HepG2 (cell line): Measurements from ENCODE around the gene DCLK1. TPM values are rescaled to one million over a fixed set of nuclear protein-coding genes. Genes with fewer than 3 reads are reported as not detected.

Experiments used
- ATAC-seq: fragments of 200-7000 bp; cut with Tn5 transposase; 3 replicates; pipeline ENCODE4 v1.9.1; 2020; ENCODE audit warnings: mild to moderate bottlenecking, moderate library complexity
- BruUV-seq: library from RNA; stranded (reverse); fragments of 400-500 nt; replicated peaks from 2 replicates; lab custom pipeline; 2021; lab: Mats Ljungman, UMichigan
- CTCF ChIA-PET: fragments of 300-600 bp; formaldehyde crosslinking; extraction: SDS; loops from one replicate; lab custom pipeline; 2021; ENCODE audit warnings: low total read pairs, inconsistent platforms, low intra/inter-chr PET ratio; lab: Yijun Ruan, JAX
- POLR2A ChIA-PET: fragments of 350-600 bp; sonication (Branson Sonifier 250); formaldehyde crosslinking; loops from one replicate; lab custom pipeline; 2020; ENCODE audit warnings: antibody characterized with exemption, inconsistent platforms; lab: Yijun Ruan, JAX
- DNase-seq: peaks from one replicate; pipeline ENCODE4 v3.0.0-alpha.2; 2015; ENCODE audit warnings: low spot score
- FAIRE-seq: peaks from 3 replicates; lab custom pipeline; 2011; peaks lifted over from hg19 to GRCh38; lab: Jason Lieb, UNC
- H2AFZ ChIP-seq: one replicate; pipeline ENCODE4 v1.6.1; 2011; ENCODE audit warnings: low read length, inconsistent platforms
- H3K27ac ChIP-seq: fragments of 300-600 bp; 3 replicates; pipeline ENCODE4 v1.8.0; 2011; ENCODE audit warnings: mixed run types, mild to moderate bottlenecking, mixed read lengths, low read length, inconsistent platforms; ENCODE audit not compliant: insufficient read depth; ENCODE audit errors: extremely low read length
- H3K27me3 ChIP-seq, 2 experiments: fragments of 200-600 bp in 1 of 2; 2 replicates in 1 of 2; 3 replicates in 1 of 2; pipeline versions ENCODE4 v1.6.0 to v1.8.0; 2011; ENCODE audit warnings: low read length in 2 of 2, mild to moderate bottlenecking in 2 of 2, moderate library complexity in 2 of 2, inconsistent platforms in 1 of 2; ENCODE audit not compliant: insufficient read depth in 2 of 2, control insufficient read depth in 1 of 2
- H3K36me3 ChIP-seq, 2 experiments: fragments of 200-600 bp in 1 of 2; replicated peaks in 1 of 2; 2 replicates in 1 of 2; 3 replicates in 1 of 2; pipeline versions ENCODE4 v1.5.1 to v1.8.0; 2011; ENCODE audit warnings: low read length in 2 of 2, inconsistent platforms in 1 of 2; ENCODE audit not compliant: insufficient read depth in 2 of 2, control insufficient read depth in 1 of 2
- H3K4me1 ChIP-seq: 2 replicates; pipeline ENCODE4 v1.5.1; 2012; ENCODE audit warnings: low read length, inconsistent platforms; ENCODE audit not compliant: insufficient read depth
- H3K4me2 ChIP-seq: 2 replicates; pipeline ENCODE4 v1.6.0; 2011; ENCODE audit warnings: low read depth, low read length, inconsistent platforms
- H3K4me3 ChIP-seq, 3 experiments: fragments of 200-600 bp in 1 of 3; sonication (generic), shearing (Covaris generic) in 1 of 3; replicated peaks in 1 of 3; 2 replicates each; pipeline ENCODE4 v1.5.1; 2011 to 2016; ENCODE audit warnings: low read length in 3 of 3, inconsistent platforms in 2 of 3, low read depth in 2 of 3, mild to moderate bottlenecking in 2 of 3, control low read depth in 1 of 3, mixed read lengths in 1 of 3; ENCODE audit not compliant: insufficient read depth in 1 of 3
- H3K79me2 ChIP-seq: one replicate; pipeline ENCODE4 v1.6.1; 2011; ENCODE audit warnings: low read length, inconsistent platforms; ENCODE audit not compliant: insufficient read depth
- H3K9ac ChIP-seq: 2 replicates; pipeline ENCODE4 v1.6.0; 2011; ENCODE audit warnings: mild to moderate bottlenecking, low read depth, low read length, inconsistent platforms; ENCODE audit not compliant: insufficient read depth
- H3K9me3 ChIP-seq: 2 replicates; pipeline ENCODE4 v1.5.1; 2012; ENCODE audit warnings: mild to moderate bottlenecking, low read length
- H4K20me1 ChIP-seq: 2 replicates; pipeline ENCODE4 v1.6.0; 2011; ENCODE audit warnings: inconsistent platforms, mild to moderate bottlenecking, low read length, moderate library complexity; ENCODE audit not compliant: insufficient read depth
- FOXA3 ChIP-seq: IDR thresholded peaks from 2 replicates; pipeline ENCODE4 v1.6.1; 2016; ENCODE audit warnings: missing genetic modification reagents, missing compliant biosample characterization
- HNF4A ChIP-seq: sonication (generic); formaldehyde crosslinking; IDR thresholded peaks from 2 replicates; pipeline ENCODE4 v1.4.0; 2020; ENCODE audit warnings: missing genetic modification reagents
- HOXA5 ChIP-seq: sonication (generic); formaldehyde crosslinking; IDR thresholded peaks from 2 replicates; pipeline ENCODE4 v1.4.0; 2020; ENCODE audit warnings: missing genetic modification reagents
- HOXD1 ChIP-seq: sonication (generic); formaldehyde crosslinking; IDR thresholded peaks from 2 replicates; pipeline ENCODE4 v1.5.0; 2020; ENCODE audit warnings: missing genetic modification reagents
- IKZF1 ChIP-seq: fragments of 450-650 bp; IDR thresholded peaks from 2 replicates; pipeline ENCODE4 v1.7.1; 2016
- IRF2 ChIP-seq: IDR thresholded peaks from 2 replicates; pipeline ENCODE4 v1.6.1; 2018; ENCODE audit warnings: missing genetic modification reagents, missing compliant biosample characterization
- NFYB ChIP-seq: sonication (generic); formaldehyde crosslinking; IDR thresholded peaks from 2 replicates; pipeline ENCODE4 v1.4.0; 2020; ENCODE audit warnings: missing genetic modification reagents
- ZNF367 ChIP-seq: sonication (generic); formaldehyde crosslinking; IDR thresholded peaks from 2 replicates; pipeline ENCODE4 v1.4.0; 2020; ENCODE audit warnings: missing genetic modification reagents, borderline replicate concordance
- ZNF44 ChIP-seq: sonication (generic); formaldehyde crosslinking; IDR thresholded peaks from 2 replicates; pipeline ENCODE4 v1.5.1; 2020; ENCODE audit warnings: mild to moderate bottlenecking, missing genetic modification reagents
- ZNF773 ChIP-seq: sonication (generic); formaldehyde crosslinking; IDR thresholded peaks from 2 replicates; pipeline ENCODE4 v1.4.0; 2020; ENCODE audit warnings: missing genetic modification reagents, borderline replicate concordance
- WGBS: methylation state at CpG from one replicate; pipeline ENCODE4 v1.1.6; 2017; ENCODE audit warnings: low lambda C conversion rate; 5-methylcytosine and 5-hydroxymethylcytosine counted together
- in situ Hi-C: cut with HindIII; loops from 2 replicates; pipeline ENCODE4 v1.10.0; 2017; ENCODE audit warnings: low pct_unique_long_range_greater_than_20kb; ENCODE audit not compliant: extremely low pct_ligation_motif_present
- intact Hi-C: fragments of 100-400 bp; cut with micrococcal nuclease; formaldehyde crosslinking; loops from one replicate; pipeline ENCODE4 v1.10.0; 2022; ENCODE audit not compliant: unreplicated experiment
- polyA plus RNA-seq, 8 experiments: library from polyadenylated mRNA; depleted of rRNA in 3 of 8; stranded (reverse) in 7 of 8; unstranded in 1 of 8; fragments of >200 nt; fragmentation: Illumina TruSeq in 4 of 8; extraction: Trizol in 4 of 8; gene quantifications; 2 replicates each; pipeline versions ENCODE4 v1.2.1 to v1.2.3, GENCODE V29; 2011 to 2016; ENCODE audit warnings: low read depth in 4 of 8, missing spikeins in 1 of 8, mixed read lengths in 1 of 8; ENCODE audit not compliant: insufficient read depth in 1 of 8
- total RNA-seq, 5 experiments: library from RNA; depleted of rRNA; stranded (reverse); fragments of >200 nt; fragmentation: Illumina TruSeq; extraction: Trizol; gene quantifications; 2 replicates each; pipeline ENCODE4 v1.2.3, GENCODE V29; 2016; ENCODE audit warnings: low read depth in 1 of 5
- TF ChIP-seq, protein P1 (sequence below): sonication (generic); formaldehyde crosslinking; IDR thresholded peaks from 2 replicates; pipeline ENCODE4 v1.8.1; 2023; ENCODE audit warnings: mild to moderate bottlenecking, missing genetic modification reagents, borderline replicate concordance
- TF ChIP-seq, protein P2 (sequence below): sonication (generic); formaldehyde crosslinking; IDR thresholded peaks from 2 replicates; pipeline ENCODE4 v1.4.0; 2020; ENCODE audit warnings: missing genetic modification reagents, borderline replicate concordance
- TF ChIP-seq, protein P3 (sequence below): sonication (generic); IDR thresholded peaks from 2 replicates; pipeline ENCODE4 v1.6.1; 2016; ENCODE audit warnings: low read depth, borderline replicate concordance

DCLK1 gene
- total and polyA plus RNA-seq, 2 of the 13 experiments (the other 11 are each of a cell fraction or from before 2014, with no cell fraction given): not detected

DNA sequence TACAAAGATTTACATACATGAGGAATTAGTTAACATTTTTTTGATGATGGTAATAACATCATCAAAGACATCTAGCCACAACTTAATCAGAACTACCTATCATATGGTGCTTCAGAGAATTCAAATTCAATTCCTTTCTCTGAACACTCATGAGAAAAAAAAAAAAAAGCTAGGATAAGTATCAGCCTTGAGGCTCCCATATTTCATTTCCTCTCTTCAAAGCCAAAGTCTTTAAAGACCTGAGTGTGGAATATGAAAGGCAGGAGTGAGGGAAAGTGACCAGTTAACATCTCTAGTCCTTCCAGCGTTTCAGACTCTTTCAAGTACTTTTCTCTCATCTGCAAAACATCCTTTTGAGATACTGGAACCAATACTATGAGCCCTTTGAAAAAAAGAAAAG lies 137.5 kb downstream of the DCLK1 start:
- H4K20me1 ChIP-seq: no peaks in the 10 kb centered on the region
- H3K79me2 ChIP-seq: no peaks in the 10 kb centered on the region
- H3K27ac ChIP-seq: no peak overlapping the region
- intact Hi-C loops: no loop called here
- ChIA-PET POLR2A (no interaction called here), CTCF (no interaction called here)
- no peak overlapping the region for H3K9ac ChIP-seq
- 0% methylated on average over 1 of the region's 1 CpG for WGBS
- no peak overlapping the region for H2AFZ ChIP-seq
- H3K4me2 ChIP-seq: no peak overlapping the region
- no peaks in the 10 kb centered on the region for H3K9me3 ChIP-seq
- H3K4me3 ChIP-seq: no peak overlapping the region
- no peaks in the 10 kb centered on the region for H3K27me3 ChIP-seq
- in situ Hi-C loops: loop anchor here (25.0 kb wide), 1 partner anchor 744 kb away; no protein-coding TSS in a partner anchor
- no peak for FAIRE-seq
- no TSS peak for BruUV-seq
- ATAC-seq: no peak
- TF ChIP-seq IRF2 (CRISPR knock-in tag) (no peak), NFYB (CRISPR knock-in tag) (no peak)
- no peaks in the 10 kb centered on the region for H3K4me1 ChIP-seq
- DNase-seq: no peak
- no peaks in the 10 kb centered on the region for H3K36me3 ChIP-seq

DNA sequence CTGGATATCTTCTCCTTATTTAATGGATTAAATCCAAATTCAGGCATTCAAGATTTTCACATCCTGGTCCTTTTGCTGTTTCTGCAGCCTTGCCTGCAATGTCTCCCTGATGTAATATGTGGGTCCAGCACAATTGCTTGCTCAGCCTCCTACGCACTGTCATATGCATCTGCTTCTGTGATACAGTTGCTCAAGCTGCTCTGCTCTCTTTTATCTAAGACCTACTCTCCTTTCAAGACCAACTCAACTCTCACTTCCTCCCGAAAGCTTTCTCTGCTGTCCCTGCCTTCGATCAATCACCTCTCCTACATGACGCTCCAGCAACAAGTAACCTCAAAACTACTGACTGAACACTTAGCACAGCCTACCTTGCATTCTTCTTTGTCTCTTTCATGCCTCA lies 138.2 kb downstream of the DCLK1 start:
- ATAC-seq: no peak
- no TSS peak for BruUV-seq
- DNase-seq: no peak
- no peak for FAIRE-seq
- intact Hi-C loops (no loop called here), in situ Hi-C loops (loop anchor here (25.0 kb wide), 1 partner anchor 744 kb away; no protein-coding TSS in a partner anchor)
- H3K79me2 ChIP-seq: no peaks in the 10 kb centered on the region
- H3K9me3 ChIP-seq: no peaks in the 10 kb centered on the region
- H4K20me1 ChIP-seq: no peaks in the 10 kb centered on the region
- CTCF ChIA-PET: no interaction called here
- no peak overlapping the region for H3K27ac ChIP-seq
- no peak overlapping the region for H2AFZ ChIP-seq
- no peak overlapping the region for H3K4me3 ChIP-seq
- no peaks in the 10 kb centered on the region for H3K27me3 ChIP-seq
- H3K4me1 ChIP-seq: no peaks in the 10 kb centered on the region
- H3K36me3 ChIP-seq: no peaks in the 10 kb centered on the region
- H3K9ac ChIP-seq: no peak overlapping the region
- no peak overlapping the region for H3K4me2 ChIP-seq
- POLR2A ChIA-PET: no interaction called here
- WGBS: 13% methylated on average over 4 of the region's 4 CpGs
- TF ChIP-seq HNF4A (CRISPR knock-in tag) (no peak), ZNF44 (no peak), HOXA5 (CRISPR knock-in tag) (no peak), IKZF1 (no peak), HOXD1 (CRISPR knock-in tag) (no peak), FOXA3 (CRISPR knock-in tag) (no peak), ZNF367 (no peak), ZNF773 (CRISPR knock-in tag) (no peak)
- TF ChIP-seq, protein P1, sequence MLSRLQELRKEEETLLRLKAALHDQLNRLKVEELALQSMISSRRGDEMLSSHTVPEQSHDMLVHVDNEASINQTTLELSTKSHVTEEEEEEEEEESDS (CRISPR knock-in tag): no peak
- TF ChIP-seq, protein P2, sequence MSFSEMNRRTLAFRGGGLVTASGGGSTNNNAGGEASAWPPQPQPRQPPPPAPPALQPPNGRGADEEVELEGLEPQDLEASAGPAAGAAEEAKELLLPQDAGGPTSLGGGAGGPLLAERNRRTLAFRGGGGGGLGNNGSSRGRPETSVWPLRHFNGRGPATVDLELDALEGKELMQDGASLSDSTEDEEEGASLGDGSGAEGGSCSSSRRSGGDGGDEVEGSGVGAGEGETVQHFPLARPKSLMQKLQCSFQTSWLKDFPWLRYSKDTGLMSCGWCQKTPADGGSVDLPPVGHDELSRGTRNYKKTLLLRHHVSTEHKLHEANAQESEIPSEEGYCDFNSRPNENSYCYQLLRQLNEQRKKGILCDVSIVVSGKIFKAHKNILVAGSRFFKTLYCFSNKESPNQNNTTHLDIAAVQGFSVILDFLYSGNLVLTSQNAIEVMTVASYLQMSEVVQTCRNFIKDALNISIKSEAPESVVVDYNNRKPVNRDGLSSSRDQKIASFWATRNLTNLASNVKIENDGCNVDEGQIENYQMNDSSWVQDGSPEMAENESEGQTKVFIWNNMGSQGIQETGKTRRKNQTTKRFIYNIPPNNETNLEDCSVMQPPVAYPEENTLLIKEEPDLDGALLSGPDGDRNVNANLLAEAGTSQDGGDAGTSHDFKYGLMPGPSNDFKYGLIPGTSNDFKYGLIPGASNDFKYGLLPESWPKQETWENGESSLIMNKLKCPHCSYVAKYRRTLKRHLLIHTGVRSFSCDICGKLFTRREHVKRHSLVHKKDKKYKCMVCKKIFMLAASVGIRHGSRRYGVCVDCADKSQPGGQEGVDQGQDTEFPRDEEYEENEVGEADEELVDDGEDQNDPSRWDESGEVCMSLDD: no peak
- TF ChIP-seq, protein P3, sequence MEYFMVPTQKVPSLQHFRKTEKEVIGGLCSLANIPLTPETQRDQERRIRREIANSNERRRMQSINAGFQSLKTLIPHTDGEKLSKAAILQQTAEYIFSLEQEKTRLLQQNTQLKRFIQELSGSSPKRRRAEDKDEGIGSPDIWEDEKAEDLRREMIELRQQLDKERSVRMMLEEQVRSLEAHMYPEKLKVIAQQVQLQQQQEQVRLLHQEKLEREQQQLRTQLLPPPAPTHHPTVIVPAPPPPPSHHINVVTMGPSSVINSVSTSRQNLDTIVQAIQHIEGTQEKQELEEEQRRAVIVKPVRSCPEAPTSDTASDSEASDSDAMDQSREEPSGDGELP: no peak
